ENCODE data around the gene URB1.

- no peak for TF ChIP-seq CTCF (optimal IDR thresholded peaks at IDR 0.05 in 1 of 3, IDR thresholded peaks at IDR 0.05 in 1 of 3, conservative IDR thresholded peaks at IDR 0.05 in 1 of 3; ENCODE audit: extremely low read depth in 1 of 3, insufficient read depth in 2 of 3, low read length in 3 of 3)
- no peak for TF ChIP-seq EZH2 (IDR thresholded peaks at IDR 0.05; ENCODE audit: low read length)
Measured at GRCh38 chr21:32320726-32321125, 72.1 kb downstream of the URB1 start.

All from keratinocyte (primary cell).